GM23248 (cell line): ENCODE data around the gene APH1A.

Source experiments
- EZH2 ChIP-seq: fragments of 200-600 bp; sonication (generic); IDR thresholded peaks from 2 replicates; pipeline ENCODE4 v1.6.1; 2018; ENCODE audit warnings: antibody characterized with exemption, mild to moderate bottlenecking; ENCODE audit not compliant: insufficient read depth, poor library complexity, severe bottlenecking
- EZH2phosphoT487 ChIP-seq: fragments of 200-600 bp; sonication (generic); IDR thresholded peaks from 2 replicates; pipeline ENCODE4 v1.6.1; 2018; ENCODE audit warnings: antibody characterized with exemption, moderate library complexity, mild to moderate bottlenecking, low read depth; ENCODE audit not compliant: insufficient read depth

DNA sequence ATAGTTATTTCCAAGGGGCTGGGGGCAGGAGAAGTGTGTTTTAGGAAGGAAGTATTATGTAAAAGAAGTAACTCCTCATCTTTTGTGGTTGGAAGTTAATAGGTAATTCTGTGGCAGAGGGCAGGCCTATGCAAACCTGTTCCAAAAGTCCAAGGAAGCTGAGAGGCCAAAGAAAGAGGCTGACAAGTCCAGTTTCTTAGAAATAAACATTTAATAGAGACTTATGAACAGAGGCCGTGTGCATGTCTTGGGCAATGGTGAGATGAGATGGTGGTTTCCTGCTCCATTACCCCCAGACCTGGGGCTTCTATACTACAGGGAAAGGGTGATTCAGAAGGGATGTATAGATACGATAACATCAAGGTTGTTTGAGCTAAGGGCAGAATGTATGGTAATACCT is 18.9 kb downstream of the APH1A start:
- TF ChIP-seq EZH2phosphoT487 (no peak), EZH2 (no peak)
